HG02763 (cell line): ENCODE measurements around the gene TNS3.

Experiments
- ATAC-seq: cut with Tn5 transposase; IDR thresholded peaks from one replicate; pipeline ENCODE4 v1.9.1; 2021; ENCODE audit warnings: mild to moderate bottlenecking, moderate library complexity; ENCODE audit not compliant: unreplicated experiment

Gene TNS3

DNA sequence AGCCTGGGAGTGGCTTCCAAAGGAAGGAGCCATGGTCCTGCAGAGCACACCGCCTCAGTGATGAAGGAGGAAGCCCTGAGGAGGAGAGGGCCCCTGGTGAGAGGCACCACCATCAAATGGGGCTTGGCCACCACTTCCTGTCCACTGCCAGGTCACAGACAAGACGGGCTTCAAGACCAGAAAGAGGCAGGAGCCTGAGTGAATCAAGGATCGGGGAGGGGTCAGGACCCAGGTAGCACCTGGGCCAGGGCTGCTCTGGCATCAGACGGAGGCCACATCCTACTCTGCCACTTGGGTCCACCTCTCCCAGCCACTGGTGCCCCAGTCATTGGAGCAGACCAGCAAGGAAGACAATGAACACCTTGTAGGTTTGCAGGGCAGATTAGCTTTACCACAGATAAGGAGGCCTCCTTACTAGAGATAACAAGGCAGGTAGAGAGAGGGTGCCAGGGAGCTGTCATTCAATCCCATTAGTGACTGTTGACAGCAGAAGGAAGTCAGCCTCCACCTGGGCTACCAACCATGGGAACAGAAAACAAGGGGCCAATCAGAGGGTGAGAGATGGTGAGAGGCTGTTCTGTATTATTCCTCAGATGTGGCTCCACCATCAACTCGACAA lies 143.4 kb downstream of the TNS3 start:
- ATAC-seq: no peak

DNA sequence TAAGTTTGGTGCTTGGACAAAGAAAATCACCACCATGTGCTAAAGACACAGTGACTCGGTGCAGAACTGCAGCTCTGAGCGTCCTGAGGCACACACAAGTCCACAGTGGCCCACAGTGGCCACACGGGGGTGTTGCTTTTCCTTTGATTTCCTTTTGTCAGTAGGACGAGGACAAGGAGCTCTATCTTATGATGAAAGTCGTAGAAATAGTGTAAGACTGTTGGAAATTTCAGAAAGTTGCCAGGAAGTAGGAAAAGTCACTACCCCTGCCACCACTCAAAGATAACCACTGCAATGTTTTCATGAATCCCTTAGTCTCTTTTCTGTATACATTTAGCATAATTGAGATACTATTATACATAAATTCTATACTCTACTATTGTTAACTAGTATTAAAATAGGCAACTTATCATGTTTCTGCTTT lies 146.0 kb downstream of the TNS3 start:
- ATAC-seq: no peak

DNA sequence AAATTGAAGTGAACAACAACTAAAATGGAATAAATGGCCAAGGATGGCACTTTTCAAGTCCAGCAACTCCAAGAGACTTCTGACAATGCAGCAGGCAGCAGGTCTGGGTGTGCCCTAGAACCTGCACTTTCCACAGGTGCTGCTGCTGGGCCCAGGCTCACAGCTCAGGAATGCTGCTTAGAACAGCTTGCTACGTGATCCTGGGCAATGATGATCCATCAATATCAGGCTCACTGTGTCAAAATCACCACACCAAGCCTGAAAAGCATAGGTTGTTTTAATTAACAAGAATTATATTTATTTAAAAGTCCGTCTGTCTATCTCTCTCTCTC lies 148.4 kb downstream of the TNS3 start:
- ATAC-seq: no peak

DNA sequence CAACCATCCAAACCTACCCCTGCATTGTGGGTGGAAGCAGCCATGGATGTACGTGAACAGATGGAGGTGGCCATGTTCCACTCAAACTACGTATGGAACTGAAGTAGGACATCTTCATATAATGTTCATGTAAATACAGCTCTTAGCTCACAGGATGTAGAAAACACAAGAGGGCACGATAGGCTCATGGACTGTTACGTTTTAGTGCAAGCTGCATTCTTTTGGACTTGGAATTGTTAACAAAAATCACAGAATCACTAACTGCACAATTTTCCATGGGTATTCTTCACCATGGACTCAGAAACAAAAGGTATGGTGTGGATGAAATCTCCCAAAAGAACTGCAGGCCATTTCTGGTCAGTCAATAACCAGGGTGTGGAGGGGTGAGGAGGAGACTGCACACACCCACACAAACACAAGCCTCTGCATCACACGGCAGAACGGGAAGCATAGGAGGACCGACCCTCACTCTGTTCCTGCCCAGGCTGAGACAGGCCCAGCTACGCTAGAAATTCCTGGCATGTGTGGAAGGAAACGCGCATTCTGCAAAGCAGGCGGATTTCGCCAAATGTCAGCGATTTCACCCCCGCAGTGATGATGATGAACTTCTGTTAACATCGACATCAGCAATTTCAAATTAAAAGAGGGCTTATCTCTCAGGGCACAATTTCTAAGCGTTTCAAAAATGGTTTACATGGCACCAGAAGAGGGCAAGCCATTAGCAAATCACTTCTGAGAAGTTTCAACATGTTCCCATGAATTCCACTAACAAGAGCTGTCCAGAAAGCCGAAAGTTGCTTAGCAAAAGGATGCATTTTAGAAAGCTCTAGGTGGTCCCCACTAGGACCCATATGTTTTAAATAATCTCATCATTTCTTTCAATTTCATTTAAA lies 149.0 kb downstream of the TNS3 start:
- ATAC-seq: no peak

DNA sequence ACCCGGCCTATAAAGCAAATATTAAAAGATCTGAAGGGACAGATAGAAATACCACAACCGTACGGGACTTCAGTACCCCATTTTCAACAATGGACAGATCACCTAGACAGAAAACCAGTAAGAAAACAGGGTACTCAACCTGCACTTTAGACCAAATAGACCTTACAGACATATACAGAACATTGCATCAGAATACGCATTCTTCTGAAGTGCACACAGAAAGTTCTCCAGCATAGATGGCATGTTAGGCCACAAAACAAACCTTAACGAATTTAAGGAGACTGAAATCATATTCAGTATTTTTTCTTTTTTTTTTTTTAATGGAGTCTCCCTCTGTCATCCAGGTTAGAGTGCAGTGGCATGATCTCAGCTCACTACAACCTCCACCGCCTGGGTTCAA lies 151.5 kb downstream of the TNS3 start:
- ATAC-seq: no peak

DNA sequence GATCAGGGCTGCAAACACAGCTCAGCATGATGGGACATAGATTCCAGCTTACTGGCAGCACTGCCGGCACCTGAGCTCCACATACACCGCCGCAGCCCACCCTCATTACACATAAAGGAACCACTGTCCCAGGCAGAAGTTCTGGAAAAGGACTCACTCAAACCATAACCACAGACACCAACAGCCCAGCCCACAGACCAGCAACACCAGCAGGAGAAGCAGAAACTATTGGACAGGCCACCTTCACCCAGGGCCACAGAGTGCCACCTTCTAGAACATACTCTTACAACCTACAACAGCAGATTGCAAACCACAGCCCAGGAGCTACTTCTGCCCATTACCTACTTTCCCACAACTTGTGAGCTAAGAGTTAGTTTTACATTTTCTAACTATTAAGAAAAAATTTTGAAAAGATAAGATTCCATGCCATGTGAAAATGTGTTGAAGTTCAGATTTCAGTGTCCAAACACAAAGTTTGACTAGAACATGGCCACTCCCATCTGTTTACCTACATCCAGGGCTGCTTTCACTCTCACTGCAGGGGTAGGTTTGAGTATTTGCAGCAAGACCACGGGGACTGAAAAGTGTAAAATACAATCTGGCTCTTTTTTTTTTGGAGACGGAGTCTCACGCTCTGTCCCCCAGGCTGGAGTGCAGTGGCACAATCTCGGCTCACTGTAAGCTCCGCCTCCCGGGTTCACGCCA lies 153.0 kb downstream of the TNS3 start:
- ATAC-seq: no peak

DNA sequence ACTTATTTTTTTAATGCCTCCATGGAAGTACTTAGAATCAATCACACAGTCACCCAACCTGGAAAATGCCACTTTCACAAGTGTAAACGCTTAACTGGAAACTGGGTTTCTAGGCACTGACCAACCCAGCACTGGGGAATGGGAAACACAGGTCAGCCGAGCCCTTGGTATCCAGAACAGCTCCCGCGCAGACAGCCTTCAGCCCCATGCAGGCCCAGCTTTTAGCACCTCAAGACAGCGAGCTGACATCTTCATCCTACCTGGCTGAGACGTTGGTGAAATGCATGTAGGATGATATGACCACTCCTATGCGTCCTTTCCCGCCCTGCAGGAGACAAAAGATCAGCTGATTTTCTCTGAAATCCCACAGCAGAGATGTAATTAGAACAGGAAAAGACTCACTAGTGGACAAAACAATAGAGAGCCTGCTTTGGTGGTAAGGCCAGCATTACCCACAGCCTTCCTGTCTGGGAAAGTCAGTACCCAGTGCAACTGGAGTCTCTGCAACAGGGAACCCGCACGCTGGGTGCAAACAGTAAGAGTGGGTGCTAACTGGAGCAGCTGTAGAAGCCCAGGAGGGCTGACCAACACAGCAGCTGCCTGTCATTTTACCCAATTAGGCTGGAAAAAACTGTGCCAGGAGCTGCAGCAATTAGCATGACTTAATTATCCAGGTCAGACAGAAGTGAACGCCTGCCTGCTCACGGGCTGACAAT lies 153.7 kb downstream of the TNS3 start:
- no peak for ATAC-seq

DNA sequence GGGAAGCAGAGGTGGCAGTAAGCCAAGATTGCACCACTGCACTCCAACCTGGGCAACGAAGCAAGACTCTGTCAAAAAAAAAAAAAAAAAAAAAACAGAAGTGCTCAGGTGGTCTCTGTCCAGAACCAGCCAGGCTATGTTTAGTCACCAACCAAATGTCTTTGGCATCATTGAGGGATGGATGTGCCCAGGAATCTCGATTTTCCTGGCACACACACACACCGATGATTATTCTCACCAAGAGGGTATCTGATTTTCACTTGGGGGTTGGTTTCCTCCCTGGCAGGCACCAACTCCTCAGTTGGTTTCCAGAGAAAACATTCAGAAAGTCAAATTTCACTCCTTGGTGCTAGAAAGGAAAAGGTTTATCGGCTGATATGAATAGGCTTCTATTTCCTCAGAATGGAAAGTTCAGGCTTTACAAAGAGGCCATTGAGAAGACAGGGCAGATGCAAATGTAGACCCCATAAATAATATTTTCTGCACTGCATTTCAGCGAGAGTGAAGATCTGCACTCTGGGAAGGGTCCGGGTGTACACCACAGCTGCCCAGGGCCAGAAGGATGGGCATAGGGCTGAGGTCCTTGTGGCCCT lies 154.8 kb downstream of the TNS3 start:
- ATAC-seq: no peak

DNA sequence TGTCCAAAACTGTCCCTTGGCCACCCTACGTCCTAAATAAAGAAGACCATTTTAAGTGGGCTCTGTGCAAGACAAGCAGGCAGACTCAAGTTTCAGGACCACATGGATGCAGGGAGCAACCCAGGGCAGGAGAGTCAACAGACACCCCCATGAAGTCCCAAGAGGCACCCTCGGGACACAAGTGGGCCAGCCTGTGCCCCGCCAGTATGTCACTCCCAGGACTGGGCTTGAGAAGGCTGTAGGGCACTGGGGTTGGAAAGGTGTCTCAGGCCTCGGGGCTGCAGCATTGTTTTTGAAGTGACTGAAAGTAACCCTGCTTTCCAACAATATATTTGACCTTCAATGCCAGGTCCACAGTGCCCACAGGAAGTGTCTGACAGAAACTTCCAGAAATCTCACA lies 157.4 kb downstream of the TNS3 start:
- no peak for ATAC-seq

DNA sequence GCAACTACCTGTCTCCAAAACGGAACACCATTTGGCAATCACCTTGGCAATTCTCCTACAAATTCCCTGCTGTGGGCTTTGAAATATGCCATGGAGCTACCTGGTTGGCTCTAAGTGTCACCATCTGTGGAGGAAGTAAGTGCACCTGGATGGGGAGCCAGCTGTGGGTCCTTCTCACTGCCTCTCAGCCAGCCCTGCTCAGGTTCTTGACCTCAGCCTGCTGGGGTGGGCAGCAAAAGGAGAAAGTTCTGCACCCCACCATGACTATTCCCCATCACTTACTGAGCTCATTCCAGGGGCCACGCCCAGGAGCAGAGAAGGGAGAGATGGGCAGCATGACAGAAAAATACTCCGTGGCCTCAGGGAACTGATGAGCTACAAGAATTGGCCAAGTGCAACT lies 158.7 kb downstream of the TNS3 start:
- ATAC-seq: no peak

DNA sequence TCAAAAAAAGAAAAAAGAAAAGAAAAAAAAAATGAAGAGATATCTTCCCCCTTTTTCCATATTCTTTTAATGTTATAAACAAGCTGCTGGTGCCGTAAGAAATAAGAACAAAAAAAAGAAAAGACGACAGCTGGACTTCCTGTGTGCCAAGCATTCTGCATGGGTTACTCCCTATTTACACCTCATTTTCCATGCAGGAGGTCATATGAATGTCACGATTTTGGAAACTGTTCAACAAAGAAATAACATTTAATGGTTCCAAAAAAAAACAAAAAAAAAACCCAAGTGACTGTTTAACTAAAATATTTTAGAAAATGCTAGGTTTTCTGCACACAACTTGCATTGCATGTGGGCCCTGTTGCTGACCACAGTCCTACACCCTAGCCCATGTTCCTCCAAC lies 159.3 kb downstream of the TNS3 start:
- no peak for ATAC-seq

DNA sequence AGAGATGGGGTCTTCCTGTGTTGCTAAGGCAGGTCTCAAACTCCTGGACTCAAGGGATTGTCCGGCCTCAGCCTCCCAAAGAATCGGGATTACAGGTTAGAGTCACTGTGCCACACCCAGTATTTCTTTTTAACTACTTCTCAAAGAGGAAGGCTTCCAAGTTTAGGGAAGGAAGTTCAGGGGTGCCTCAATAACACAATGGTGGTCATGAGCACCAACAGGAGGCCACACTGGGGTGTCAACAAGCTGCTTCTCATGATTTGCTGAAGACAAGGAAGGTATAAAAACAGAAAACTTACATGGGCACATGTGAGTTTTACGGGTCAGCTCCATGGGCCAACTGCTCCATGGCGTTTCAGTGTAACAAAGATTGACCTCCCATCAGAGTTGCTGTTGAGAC lies 160.5 kb downstream of the TNS3 start:
- ATAC-seq: no peak

DNA sequence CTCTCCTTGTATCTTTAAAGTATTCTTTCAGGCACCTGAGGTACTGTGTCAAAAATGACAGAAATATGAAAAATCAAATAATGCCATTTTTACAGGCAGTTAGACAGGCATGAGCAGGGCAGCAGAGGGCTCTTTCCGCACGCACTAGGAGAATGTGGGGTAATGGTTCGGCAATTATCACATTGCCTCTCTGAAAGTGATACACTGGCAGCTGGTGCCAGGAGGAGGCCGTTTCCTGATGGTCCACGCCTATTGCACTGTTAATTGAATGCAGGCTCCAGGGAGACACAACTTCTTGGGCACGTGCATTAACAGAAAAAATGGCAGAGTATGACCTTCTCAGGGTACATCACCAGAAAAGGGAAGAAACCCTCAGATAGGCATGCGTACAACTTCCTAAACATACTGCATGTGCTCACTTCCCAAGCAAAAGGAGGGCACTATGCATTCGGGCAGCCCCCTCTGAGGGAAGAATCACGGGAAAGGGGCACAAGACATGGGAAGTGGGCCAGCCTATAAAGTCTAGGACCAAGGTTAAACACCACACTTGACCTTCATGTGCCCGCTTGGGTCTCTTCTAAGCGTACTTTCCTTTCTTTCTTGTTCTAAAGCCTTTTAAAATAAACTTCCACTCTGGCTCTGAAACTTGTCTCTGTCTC lies 161.7 kb downstream of the TNS3 start:
- no peak for ATAC-seq

DNA sequence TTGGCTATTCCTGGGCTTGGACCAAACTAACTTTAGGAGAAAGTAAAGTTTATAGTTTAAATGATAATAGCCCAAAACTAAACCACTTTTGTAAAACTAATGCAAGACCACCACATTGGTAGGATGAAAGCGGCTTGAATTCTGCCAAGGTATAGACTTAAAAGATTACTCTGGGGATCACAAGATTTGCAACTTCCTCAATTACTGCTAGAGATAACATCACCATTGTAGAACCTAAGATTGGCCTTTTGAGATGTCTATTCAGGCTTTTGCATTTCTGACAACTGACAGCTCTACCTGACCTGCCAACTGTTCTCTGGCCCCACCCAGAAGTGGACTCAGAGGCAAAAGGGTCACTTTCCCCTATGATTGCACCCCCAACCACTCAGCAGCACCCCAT lies 162.4 kb downstream of the TNS3 start:
- no peak for ATAC-seq

DNA sequence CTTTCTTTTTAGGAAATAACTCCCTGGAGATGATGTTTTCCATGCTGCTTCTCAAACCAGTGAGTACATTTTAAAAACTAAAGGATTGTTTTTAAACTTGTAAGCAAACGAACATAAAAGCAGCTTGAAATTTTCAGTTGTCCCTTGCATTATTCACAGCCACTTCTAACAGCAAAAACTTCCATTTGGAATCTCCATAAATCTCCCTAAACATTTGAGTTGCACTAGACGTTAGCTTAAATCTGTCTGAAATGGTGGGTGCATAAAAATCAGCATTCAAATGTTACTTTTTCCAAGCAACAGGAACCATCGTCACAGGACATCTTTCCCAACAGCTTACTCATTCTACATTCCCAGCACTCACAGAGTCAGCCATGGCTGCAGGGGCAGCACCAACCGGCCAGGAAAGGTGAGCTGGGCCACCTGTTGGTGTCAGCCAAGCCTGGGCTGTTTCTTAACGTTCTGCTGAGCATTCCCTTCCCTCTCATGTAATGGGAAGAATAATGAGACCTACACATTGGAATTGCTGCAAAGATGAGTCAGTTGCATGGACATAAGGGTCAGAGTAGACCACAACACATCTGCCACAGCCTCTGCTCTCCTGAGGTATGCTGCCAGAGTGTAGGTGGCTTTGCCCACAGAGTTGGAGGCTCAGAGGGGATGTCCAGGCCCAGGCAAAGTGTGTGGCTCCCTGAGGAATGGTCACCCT lies 163.2 kb downstream of the TNS3 start:
- ATAC-seq: no peak

DNA sequence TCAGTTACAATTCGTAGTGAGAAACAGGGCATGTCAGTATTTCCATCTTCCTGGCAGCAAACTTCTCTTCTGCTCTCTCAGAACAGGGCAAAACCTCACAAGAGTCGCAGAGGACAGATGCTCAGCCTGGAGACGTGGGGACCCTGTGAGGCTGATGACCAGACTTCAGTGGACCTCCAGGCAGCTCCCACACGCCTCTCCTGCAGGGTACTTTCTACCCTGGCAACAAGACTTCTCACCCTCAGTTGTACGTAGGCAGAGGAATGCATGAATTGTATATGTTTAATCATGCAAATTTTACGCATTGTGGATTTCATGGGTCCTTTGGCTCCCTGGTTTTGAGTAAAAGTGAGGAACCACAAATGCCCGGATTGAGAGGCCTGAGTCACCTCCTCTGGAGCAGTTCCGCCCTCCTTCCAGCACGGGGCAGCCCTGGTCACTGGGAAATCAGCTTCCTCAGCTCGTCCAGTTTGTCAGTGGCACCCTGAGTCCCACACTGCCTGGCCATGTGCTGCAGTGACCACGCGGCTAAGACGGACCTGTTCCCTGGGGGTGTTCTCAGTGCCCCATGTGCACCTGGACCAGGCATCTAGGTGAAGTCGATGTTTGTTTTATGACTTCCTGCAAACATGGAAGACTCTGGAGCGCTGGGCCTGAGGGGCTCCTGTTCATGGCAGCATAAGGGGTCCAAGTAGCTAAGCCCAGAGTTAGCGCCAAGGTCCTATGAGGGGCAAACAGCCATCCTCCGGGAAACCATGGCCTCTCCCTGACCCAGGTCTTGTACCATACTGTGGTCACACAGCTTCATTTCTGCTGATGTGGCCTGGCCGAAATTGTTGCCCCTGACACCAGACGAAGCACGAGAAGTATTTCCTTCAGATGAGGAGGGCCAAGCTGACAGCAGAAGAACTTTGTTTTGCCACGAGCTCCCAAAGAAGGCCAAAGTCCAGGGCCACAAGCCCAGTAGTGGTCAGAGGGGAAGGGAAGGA lies 165.1 kb downstream of the TNS3 start:
- no peak for ATAC-seq

DNA sequence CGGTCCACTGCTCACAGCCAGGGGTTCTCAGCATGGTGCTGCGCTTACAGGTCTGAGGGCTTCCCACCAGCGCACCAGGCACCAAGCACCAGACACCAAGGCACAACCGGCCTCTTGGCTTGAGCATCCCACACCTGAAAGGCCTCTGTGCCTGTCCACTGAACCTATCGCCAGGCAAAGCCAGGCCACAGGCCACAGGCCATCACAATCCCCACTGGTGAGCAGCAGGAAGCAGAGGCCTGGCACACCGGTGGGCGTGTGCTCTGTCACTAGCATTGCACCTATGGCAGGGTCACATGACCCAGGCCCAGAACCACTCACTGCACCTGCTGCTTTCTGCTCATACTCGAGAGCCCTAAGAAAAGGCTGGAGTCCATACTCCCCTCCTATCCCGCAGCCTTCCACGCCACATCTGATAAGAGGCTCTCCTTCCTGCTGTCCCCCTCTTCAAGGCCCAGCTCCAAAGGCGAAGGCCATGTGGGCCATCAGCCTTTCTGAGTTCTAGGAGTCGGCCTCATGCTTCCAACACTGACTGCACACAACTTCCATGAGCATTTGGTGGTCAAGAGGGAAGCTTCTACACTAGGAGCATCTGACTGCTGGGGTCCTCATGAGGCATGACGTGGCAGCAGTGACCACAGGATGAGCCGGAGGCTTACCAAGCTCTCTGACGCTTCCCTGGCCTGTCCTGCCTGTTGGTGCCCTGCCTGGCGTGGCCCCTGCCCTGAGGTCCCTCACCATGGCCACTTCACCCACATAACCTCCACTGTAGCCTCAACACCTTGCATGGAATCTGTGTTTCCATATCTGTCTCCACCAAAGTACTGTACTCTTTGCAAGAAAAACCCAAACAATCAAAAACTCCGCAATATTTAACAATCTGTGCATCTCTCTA lies 166.3 kb downstream of the TNS3 start:
- no peak for ATAC-seq
